22Rv1 (cell line): ENCODE measurements around the gene CHD6.

Experiments
- ZFX ChIP-seq: fragments of 450-650 bp; IDR thresholded peaks from 2 replicates; pipeline ENCODE4 v1.6.1; 2017; ENCODE audit warnings: antibody characterized with exemption, borderline replicate concordance
- TF ChIP-seq, protein P1 (sequence below): fragments of 450-650 bp; IDR thresholded peaks from 2 replicates; pipeline ENCODE4 v1.5.1; 2017; ENCODE audit warnings: mild to moderate bottlenecking

- TF ChIP-seq, protein P1, sequence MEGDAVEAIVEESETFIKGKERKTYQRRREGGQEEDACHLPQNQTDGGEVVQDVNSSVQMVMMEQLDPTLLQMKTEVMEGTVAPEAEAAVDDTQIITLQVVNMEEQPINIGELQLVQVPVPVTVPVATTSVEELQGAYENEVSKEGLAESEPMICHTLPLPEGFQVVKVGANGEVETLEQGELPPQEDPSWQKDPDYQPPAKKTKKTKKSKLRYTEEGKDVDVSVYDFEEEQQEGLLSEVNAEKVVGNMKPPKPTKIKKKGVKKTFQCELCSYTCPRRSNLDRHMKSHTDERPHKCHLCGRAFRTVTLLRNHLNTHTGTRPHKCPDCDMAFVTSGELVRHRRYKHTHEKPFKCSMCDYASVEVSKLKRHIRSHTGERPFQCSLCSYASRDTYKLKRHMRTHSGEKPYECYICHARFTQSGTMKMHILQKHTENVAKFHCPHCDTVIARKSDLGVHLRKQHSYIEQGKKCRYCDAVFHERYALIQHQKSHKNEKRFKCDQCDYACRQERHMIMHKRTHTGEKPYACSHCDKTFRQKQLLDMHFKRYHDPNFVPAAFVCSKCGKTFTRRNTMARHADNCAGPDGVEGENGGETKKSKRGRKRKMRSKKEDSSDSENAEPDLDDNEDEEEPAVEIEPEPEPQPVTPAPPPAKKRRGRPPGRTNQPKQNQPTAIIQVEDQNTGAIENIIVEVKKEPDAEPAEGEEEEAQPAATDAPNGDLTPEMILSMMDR: no peak
- no peak for TF ChIP-seq ZFX
Measured at GRCh38 chr20:41456351-41456750, 161.8 kb downstream of the CHD6 start.
